ENCODE data around the gene ECHS1. TPM values are rescaled to one million over a fixed set of nuclear protein-coding genes. Genes with fewer than 3 reads are reported as not detected.

Gene ECHS1
- total and polyA plus RNA-seq, 2 experiments from 2014 or later, result 92.1 to 127 TPM

- no peak for TF ChIP-seq ZNF462 (CRISPR knock-in tag; IDR thresholded peaks at IDR 0.05)
These were observed 13.6 kb downstream of the ECHS1 start (continued) for GRCh38 chr10:133359554-133359971.

- H3K36me3 ChIP-seq (ENCODE audit: insufficient read depth), result no peaks in the 10 kb centered on the region
- H3K4me1 ChIP-seq (ENCODE audit: insufficient read depth), result no peaks in the 10 kb centered on the region
- DNase-seq (ENCODE audit: low spot score) (no peak), ATAC-seq (no peak)
- no peaks in the 10 kb centered on the region; the same call in 2 of the 3 replicates for H3K4me1 Mint-ChIP-seq
- H3K4me3 ChIP-seq, result no peak overlapping the region
- TF ChIP-seq NANOG (IDR thresholded peaks at IDR 0.05; ENCODE audit: borderline replicate concordance), result no peak
- no peak for TF ChIP-seq EZH2 (IDR thresholded peaks at IDR 0.05; ENCODE audit: low read depth, unreplicated experiment)
- H3K27ac ChIP-seq (ENCODE audit: low read depth), result no peak overlapping the region
- H2AFZ ChIP-seq, result no peak overlapping the region
- H3K4me2 ChIP-seq, result no peak overlapping the region
- H4K20me1 ChIP-seq (replicated peaks; ENCODE audit: insufficient read depth), result no peaks in the 10 kb centered on the region; the same call in 1 of the 2 replicates
- H3K4me3 Mint-ChIP-seq, result peak overlapping the region; percentile 17; the same call in 1 of the 3 replicates
- H3K79me2 ChIP-seq (replicated peaks; ENCODE audit: insufficient read depth), result 0 out of 2 replicates have a peak, but pooled peaks cover 4% of the 10 kb centered on the region
- H3K36me3 Mint-ChIP-seq (ENCODE audit: low read depth), result peaks cover 23% of the 10 kb centered on the region
- H3K9me3 Mint-ChIP-seq, result no peaks in the 10 kb centered on the region
- H3K9me2 ChIP-seq (ENCODE audit: insufficient read depth), result no peaks in the 10 kb centered on the region
- H3F3A ChIP-seq (replicated peaks; ENCODE audit: low read depth), result no peaks in the 10 kb centered on the region; the same call in 1 of the 2 replicates
- no peak overlapping the region for H3K27ac Mint-ChIP-seq
- H3K27me3 Mint-ChIP-seq (ENCODE audit: insufficient read depth, low read depth, poor library complexity), result peaks cover 9% of the 10 kb centered on the region
- peaks cover 6% of the 10 kb centered on the region; the same call in 1 of the 2 replicates for H3K27me3 ChIP-seq (ENCODE audit: insufficient read depth)
These were observed 14.2 kb downstream of the ECHS1 start for GRCh38 chr10:133358925-133359310.

Measured in GM23338 (cell line).